IMR-90 (cell line): ENCODE measurements around the gene LYPD6. TPM values are rescaled to one million over a fixed set of nuclear protein-coding genes. Genes with fewer than 3 reads are reported as not detected.

Experiments
- ATAC-seq: fragments of 200-7000 bp; cut with Tn5 transposase; 2 replicates; pipeline ENCODE4 v1.9.1; 2020; ENCODE audit warnings: low read depth, mild to moderate bottlenecking, moderate library complexity
- BruUV-seq: library from RNA; stranded (reverse); fragments of 400-500 nt; replicated peaks from 2 replicates; lab custom pipeline; 2021; lab: Mats Ljungman, UMichigan
- CTCF ChIA-PET: fragments of 300-600 bp; formaldehyde crosslinking; extraction: SDS; loops from one replicate; lab custom pipeline; 2021; ENCODE audit warnings: antibody characterized with exemption; lab: Yijun Ruan, JAX
- POLR2A ChIA-PET: fragments of 300-600 bp; sonication (Branson Sonifier 250); formaldehyde crosslinking; loops from one replicate; lab custom pipeline; 2022; ENCODE audit warnings: antibody characterized with exemption; ENCODE audit not compliant: unreplicated experiment; lab: Charles Lee
- DNase-seq: peaks from one replicate; pipeline ENCODE4 v3.0.0; 2013
- H2AFZ ChIP-seq: replicated peaks from 2 replicates; pipeline ENCODE3; 2013; ENCODE audit warnings: low read length, mild to moderate bottlenecking; ENCODE audit not compliant: poor library complexity
- H2AK5ac ChIP-seq: 2 replicates; pipeline ENCODE4 v1.6.1; 2013; ENCODE audit warnings: low read depth, low read length, inconsistent platforms
- H2AK9ac ChIP-seq: replicated peaks from 2 replicates; pipeline ENCODE3; 2013; ENCODE audit warnings: mild to moderate bottlenecking, low read depth, low read length, moderate library complexity; ENCODE audit not compliant: poor library complexity
- H2BK120ac ChIP-seq: 2 replicates; pipeline ENCODE4 v1.6.1; 2013; ENCODE audit warnings: low read depth, low read length, inconsistent platforms
- H2BK15ac ChIP-seq: 3 replicates; pipeline ENCODE4 v1.6.1; 2013; ENCODE audit warnings: low read depth, low read length, inconsistent platforms
- H2BK20ac ChIP-seq: 2 replicates; pipeline ENCODE4 v1.6.1; 2013; ENCODE audit warnings: low read depth, mild to moderate bottlenecking, inconsistent platforms, low read length, moderate library complexity
- H2BK5ac ChIP-seq: 2 replicates; pipeline ENCODE4 v1.6.1; 2013; ENCODE audit warnings: mild to moderate bottlenecking, low read depth, low read length, inconsistent platforms; ENCODE audit not compliant: poor library complexity, severe bottlenecking
- H3K14ac ChIP-seq: replicated peaks from 2 replicates; pipeline ENCODE4 v1.6.1; 2013; ENCODE audit warnings: low read depth, low read length, inconsistent platforms
- H3K18ac ChIP-seq: 2 replicates; pipeline ENCODE4 v1.6.1; 2013; ENCODE audit warnings: low read depth, low read length, control low read depth
- H3K23ac ChIP-seq: 2 replicates; pipeline ENCODE4 v1.6.1; 2013; ENCODE audit warnings: low read depth, low read length, inconsistent platforms
- H3K27ac ChIP-seq: 2 replicates; pipeline ENCODE4 v1.5.1; 2013; ENCODE audit warnings: mild to moderate bottlenecking, control low read depth, low read length; ENCODE audit not compliant: insufficient read depth
- H3K27me3 ChIP-seq: 2 replicates; pipeline ENCODE4 v1.6.1; 2013; ENCODE audit warnings: low read length; ENCODE audit not compliant: control insufficient read depth, insufficient read depth
- H3K36me3 ChIP-seq: 2 replicates; pipeline ENCODE4 v1.6.1; 2013; ENCODE audit warnings: low read length, mixed read lengths; ENCODE audit not compliant: control insufficient read depth, insufficient read depth
- H3K4ac ChIP-seq: 2 replicates; pipeline ENCODE4 v1.6.1; 2013; ENCODE audit warnings: low read depth, low read length, inconsistent platforms
- H3K4me1 ChIP-seq: 2 replicates; pipeline ENCODE4 v1.6.1; 2013; ENCODE audit warnings: low read length, mixed read lengths; ENCODE audit not compliant: control insufficient read depth, insufficient read depth
- H3K4me2 ChIP-seq: 2 replicates; pipeline ENCODE4 v1.6.1; 2013; ENCODE audit warnings: low read depth, mild to moderate bottlenecking, control low read depth, low read length, moderate library complexity
- H3K4me3 ChIP-seq: 2 replicates; pipeline ENCODE4 v1.5.1; 2013; ENCODE audit warnings: low read depth, mild to moderate bottlenecking, control low read depth, low read length, moderate library complexity; ENCODE audit not compliant: insufficient read depth
- H3K56ac ChIP-seq: 2 replicates; pipeline ENCODE4 v1.6.1; 2013; ENCODE audit warnings: low read length, inconsistent platforms; ENCODE audit not compliant: insufficient read depth; ENCODE audit errors: extremely low read depth
- H3K79me1 ChIP-seq, 2 experiments: 2 replicates each; pipeline ENCODE4 v1.6.1; 2013; ENCODE audit warnings: low read length in 2 of 2, inconsistent platforms in 1 of 2, low read depth in 1 of 2
- H3K9ac ChIP-seq: 2 replicates; pipeline ENCODE4 v1.6.1; 2013; ENCODE audit warnings: low read depth, low read length, control low read depth
- H3K9me1 ChIP-seq: 2 replicates; pipeline ENCODE4 v1.6.1; 2013; ENCODE audit warnings: low read length, inconsistent platforms; ENCODE audit not compliant: insufficient read depth
- H3K9me3 ChIP-seq: 2 replicates; pipeline ENCODE4 v1.6.1; 2013; ENCODE audit warnings: low read length; ENCODE audit not compliant: control insufficient read depth, insufficient read depth
- H4K20me1 ChIP-seq: 2 replicates; pipeline ENCODE4 v1.6.1; 2013; ENCODE audit warnings: low read length, inconsistent platforms; ENCODE audit not compliant: insufficient read depth
- H4K5ac ChIP-seq: 2 replicates; pipeline ENCODE4 v1.6.1; 2013; ENCODE audit warnings: mild to moderate bottlenecking, low read depth, low read length, control low read depth
- H4K8ac ChIP-seq, 2 experiments: 2 replicates each; pipeline ENCODE4 v1.6.1; 2013; ENCODE audit warnings: low read depth in 2 of 2, low read length in 2 of 2, control low read depth in 1 of 2, inconsistent platforms in 1 of 2
- H4K91ac ChIP-seq: 2 replicates; pipeline ENCODE4 v1.6.1; 2013; ENCODE audit warnings: low read depth, low read length, inconsistent platforms; ENCODE audit not compliant: insufficient read depth
- BHLHE40 ChIP-seq: fragments of 150-350 bp; IDR thresholded peaks from 2 replicates; pipeline ENCODE4 v1.6.1; 2016; ENCODE audit warnings: mild to moderate bottlenecking, low read depth, low read length
- CEBPB ChIP-seq: IDR thresholded peaks from 2 replicates; pipeline ENCODE4 v1.6.1; 2012; ENCODE audit warnings: low read depth, low read length, improper control_type of control experiment
- CHD1 ChIP-seq: IDR thresholded peaks from 2 replicates; pipeline ENCODE4 v1.6.1; 2012; ENCODE audit warnings: low read depth, low read length, improper control_type of control experiment
- CTCF ChIP-seq: conservative IDR thresholded peaks from 2 replicates; pipeline ENCODE4 v1.5.1; 2012; ENCODE audit warnings: mild to moderate bottlenecking, low read depth, low read length, improper control_type of control experiment
- ELK1 ChIP-seq: fragments of 150-350 bp; IDR thresholded peaks from 2 replicates; pipeline ENCODE4 v1.6.1; 2016; ENCODE audit warnings: low read depth, mild to moderate bottlenecking, low read length, moderate library complexity, borderline replicate concordance
- FOS ChIP-seq: fragments of 150-350 bp; IDR thresholded peaks from 2 replicates; pipeline ENCODE4 v1.6.1; 2016; ENCODE audit warnings: low read depth, low read length
- MAFK ChIP-seq: IDR thresholded peaks from 2 replicates; pipeline ENCODE4 v1.6.1; 2012; ENCODE audit warnings: low read depth, low read length, improper control_type of control experiment
- MAZ ChIP-seq: IDR thresholded peaks from 2 replicates; pipeline ENCODE4 v1.6.1; 2012; ENCODE audit warnings: low read depth, mild to moderate bottlenecking, low read length, improper control_type of control experiment, moderate library complexity, borderline replicate concordance
- MXI1 ChIP-seq: IDR thresholded peaks from 2 replicates; pipeline ENCODE4 v1.6.1; 2012; ENCODE audit warnings: low read depth, mild to moderate bottlenecking, low read length, moderate library complexity, borderline replicate concordance
- NFE2L2 ChIP-seq: fragments of 150-350 bp; IDR thresholded peaks from 2 replicates; pipeline ENCODE4 v1.6.1; 2016; ENCODE audit warnings: low read depth, mild to moderate bottlenecking, low read length
- POLR2A ChIP-seq: IDR thresholded peaks from 2 replicates; pipeline ENCODE4 v1.6.1; 2012; ENCODE audit warnings: mild to moderate bottlenecking, low read depth, low read length
- RAD21 ChIP-seq: IDR thresholded peaks from 2 replicates; pipeline ENCODE4 v1.6.1; 2012; ENCODE audit warnings: low read length, improper control_type of control experiment
- RCOR1 ChIP-seq: IDR thresholded peaks from 2 replicates; pipeline ENCODE4 v1.6.1; 2012; ENCODE audit warnings: mild to moderate bottlenecking, low read length, improper control_type of control experiment; ENCODE audit not compliant: insufficient replicate concordance
- RFX5 ChIP-seq: IDR thresholded peaks from 2 replicates; pipeline ENCODE4 v1.8.0; 2012; ENCODE audit warnings: low read depth, mild to moderate bottlenecking, low read length, moderate library complexity
- SMC3 ChIP-seq: fragments of 150-350 bp; IDR thresholded peaks from 2 replicates; pipeline ENCODE4 v1.6.1; 2016; ENCODE audit warnings: low read depth, mild to moderate bottlenecking, antibody characterized with exemption, low read length, moderate library complexity
- USF2 ChIP-seq: fragments of 150-350 bp; IDR thresholded peaks from 2 replicates; pipeline ENCODE4 v1.6.1; 2017; ENCODE audit warnings: mild to moderate bottlenecking, antibody characterized with exemption, low read length, low read depth
- WGBS, 2 experiments: methylation state at CpG; one replicate each; pipeline versions ENCODE4 v1.1.5 to v1.1.7; 2013; ENCODE audit warnings: missing lambda C conversion rate in 2 of 2; ENCODE audit not compliant: insufficient read length in 1 of 2; ENCODE audit errors: extremely low coverage in 2 of 2; 5-methylcytosine and 5-hydroxymethylcytosine counted together
- dilution Hi-C: fragments of 300-500 bp; cut with HindIII; formaldehyde crosslinking; loops from one replicate; pipeline ENCODE4 v1.14.3; 2018; ENCODE audit warnings: low sequenced_read_pairs; ENCODE audit not compliant: unreplicated experiment
- in situ Hi-C: fragments of 300-500 bp; cut with MboI; formaldehyde crosslinking; loops from 3 replicates; pipeline ENCODE4 v1.14.3; 2019; ENCODE audit warnings: low sequenced_read_pairs, inconsistent platforms, mixed read lengths
- intact Hi-C: fragments of 100-400 bp; cut with micrococcal nuclease; formaldehyde crosslinking; loops from 2 replicates; pipeline ENCODE4 v1.10.0; 2022
- polyA plus RNA-seq, 3 experiments: library from polyadenylated mRNA; depleted of rRNA; stranded (reverse); fragments of >200 nt; gene quantifications; 2 replicates each; pipeline ENCODE4 v1.2.3, GENCODE V29; 2012; ENCODE audit warnings: low replicate concordance in 1 of 3
- total RNA-seq: library from RNA; depleted of rRNA; stranded (reverse); fragments of >200 nt; gene quantifications from 2 replicates; pipeline ENCODE4 v1.2.3, GENCODE V29; 2012

Gene LYPD6
- total and polyA plus RNA-seq, 2 of the 4 experiments (the other 2 are of a cell fraction), result 0.87 to 0.90 TPM

GRCh38 chr2:149507974-149508373 lies 177.6 kb downstream of the LYPD6 start:
- no peak overlapping the region for H2AK9ac ChIP-seq
- dilution Hi-C loops (no loop called here), intact Hi-C loops (no loop called here), in situ Hi-C loops (no loop called here)
- no peak overlapping the region for H3K4me3 ChIP-seq
- H3K27me3 ChIP-seq, result no peaks in the 10 kb centered on the region
- H3K4me2 ChIP-seq, result no peak overlapping the region
- no CpG with 5 or more reads among the region's 2 CpGs for WGBS, 2 experiments
- no peak overlapping the region for H3K27ac ChIP-seq
- H3K23ac ChIP-seq, result no peak overlapping the region
- H3K9me1 ChIP-seq, result no peaks in the 10 kb centered on the region
- H2AFZ ChIP-seq, result no peak overlapping the region
- CTCF ChIA-PET, result no interaction called here
- no peak overlapping the region for H2AK5ac ChIP-seq
- no TSS peak for BruUV-seq
- H4K20me1 ChIP-seq, result no peaks in the 10 kb centered on the region
- H3K18ac ChIP-seq, result no peak overlapping the region
- H3K14ac ChIP-seq, result no peak overlapping the region
- no peak overlapping the region for H3K9ac ChIP-seq
- no peak overlapping the region for H2BK15ac ChIP-seq
- no peak overlapping the region for H3K56ac ChIP-seq
- no peak overlapping the region for H4K8ac ChIP-seq
- H2BK120ac ChIP-seq, result no peak overlapping the region
- no peak overlapping the region for H2BK20ac ChIP-seq
- no peak overlapping the region for H4K91ac ChIP-seq
- ATAC-seq, result no peak
- TF ChIP-seq USF2, result no peak
- no peak for TF ChIP-seq FOS
- TF ChIP-seq RCOR1, result no peak
- TF ChIP-seq RFX5, result no peak
- no peak for TF ChIP-seq MAFK
- TF ChIP-seq NFE2L2, result no peak
- TF ChIP-seq RAD21, result no peak
- no peak for TF ChIP-seq CTCF
- no peak for TF ChIP-seq BHLHE40
- no peak for TF ChIP-seq SMC3
- TF ChIP-seq ELK1, result no peak
- no peak for TF ChIP-seq MAZ
- no peak for TF ChIP-seq CEBPB
- no peak for TF ChIP-seq MXI1
- TF ChIP-seq CHD1, result no peak
- TF ChIP-seq POLR2A, result no peak
- no peak overlapping the region for H3K4ac ChIP-seq
- no peak overlapping the region for H4K5ac ChIP-seq
- no peak for DNase-seq
- no peaks in the 10 kb centered on the region for H3K79me1 ChIP-seq
- no peaks in the 10 kb centered on the region for H3K4me1 ChIP-seq
- H2BK5ac ChIP-seq, result no peak overlapping the region
- no peaks in the 10 kb centered on the region for H3K36me3 ChIP-seq
- no peaks in the 10 kb centered on the region for H3K9me3 ChIP-seq
- POLR2A ChIA-PET, result no interaction called here
